HG03175 (cell line): ENCODE data around the gene ZDHHC23.
A peak's percentile ranks its signal among the peaks of the same experiment; 100 is the strongest.

Source experiments
- ATAC-seq: cut with Tn5 transposase; IDR thresholded peaks from one replicate; pipeline ENCODE4 v1.9.1; 2021; ENCODE audit warnings: mild to moderate bottlenecking, moderate library complexity; ENCODE audit not compliant: unreplicated experiment

Gene ZDHHC23

DNA sequence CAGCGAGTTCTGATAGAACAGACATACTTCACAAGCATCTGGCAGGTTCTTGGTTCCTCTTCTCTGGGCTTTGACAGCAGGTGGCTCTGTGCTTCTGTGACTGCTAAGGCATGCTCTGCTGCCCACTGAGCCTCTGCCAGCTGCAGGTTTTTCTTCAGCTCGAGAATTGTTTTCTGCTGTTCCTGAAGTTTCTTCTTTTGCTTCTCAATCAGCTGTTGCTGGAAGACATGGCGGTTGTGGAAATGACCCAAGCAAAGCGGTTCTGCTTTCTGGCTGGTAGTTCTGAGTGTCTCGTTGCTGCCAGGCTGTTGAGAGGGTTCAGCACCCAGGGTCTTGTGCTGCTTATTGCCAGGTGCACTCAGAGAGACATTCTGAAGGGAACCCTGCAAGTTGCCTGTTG lies 57.7 kb downstream of the ZDHHC23 start:
- peak; percentile 99 for ATAC-seq

DNA sequence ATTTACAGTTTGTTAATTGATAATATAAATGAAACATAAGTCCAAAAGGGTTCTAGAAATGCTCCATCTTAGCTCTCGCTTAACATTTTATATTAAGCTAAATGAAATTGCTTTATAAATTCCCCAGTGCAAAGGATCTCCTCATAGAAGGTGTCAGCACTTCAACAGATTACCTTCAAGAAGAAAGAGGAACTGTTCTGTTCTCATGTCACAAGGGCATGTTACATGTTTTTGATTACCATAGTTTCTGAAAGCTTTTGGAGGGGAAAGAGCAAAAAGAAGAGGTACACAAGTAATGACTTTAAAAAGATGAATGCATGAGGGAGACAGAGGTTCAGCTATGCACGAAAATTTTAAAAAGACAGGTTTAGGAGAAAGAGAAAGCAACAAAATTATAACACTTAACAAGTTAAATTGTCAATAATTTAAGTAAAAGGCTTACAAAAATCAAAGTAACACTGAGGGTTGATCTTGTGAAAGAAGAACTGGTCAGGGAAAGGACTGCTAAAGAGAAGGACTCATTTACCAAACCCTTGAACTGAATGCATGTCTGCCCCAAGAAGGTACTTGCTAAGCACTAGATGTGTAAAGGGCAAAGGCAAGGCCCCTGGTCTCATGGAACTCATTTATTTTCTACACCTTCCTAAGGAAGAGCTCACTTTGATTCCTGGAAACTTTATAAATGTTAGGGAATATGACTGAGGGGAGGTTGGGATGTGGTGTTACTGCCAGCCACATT lies 63.4 kb downstream of the ZDHHC23 start:
- ATAC-seq = peak; percentile 87
